ENCODE data around the gene MYO15B. TPM values are rescaled to one million over a fixed set of nuclear protein-coding genes. Genes with fewer than 3 reads are reported as not detected.

MYO15B gene
- total RNA-seq, 1 donor from 2014 or later = 1.6 TPM

DNA sequence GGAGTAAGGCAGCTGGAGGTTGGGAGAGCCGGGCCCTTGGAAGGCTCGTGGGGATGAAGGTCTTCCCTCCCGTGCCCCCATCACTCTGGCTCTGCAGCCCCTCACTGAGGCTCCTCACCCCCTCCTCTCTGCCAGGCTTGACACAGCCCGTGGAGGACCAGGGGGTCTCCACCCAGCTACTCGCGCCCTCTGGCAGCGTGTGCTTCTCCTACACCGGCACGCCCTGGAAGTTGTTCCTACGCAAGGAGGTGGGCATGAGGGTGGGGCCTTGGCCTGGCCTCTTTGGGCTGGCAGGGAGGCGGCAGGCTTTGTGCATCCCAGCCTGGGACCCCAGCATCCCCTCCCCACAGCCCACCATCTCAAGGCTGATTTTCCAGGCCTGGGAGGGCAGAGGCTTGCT is 30.1 kb downstream of the MYO15B start:
- FAIRE-seq (no peak), DNase-seq (ENCODE audit: low read depth) (no peak)
- Histone ChIP-seq H3K4me3 (ENCODE audit: low read depth, low read length) (no peak overlapping the region), H3K36me3 (ENCODE audit: control insufficient read depth, insufficient read depth, low read length) (no peaks in the 10 kb centered on the region), H3K27me3 (ENCODE audit: control insufficient read depth, insufficient read depth, low read length) (no peaks in the 10 kb centered on the region)
- TF ChIP-seq, protein P1, sequence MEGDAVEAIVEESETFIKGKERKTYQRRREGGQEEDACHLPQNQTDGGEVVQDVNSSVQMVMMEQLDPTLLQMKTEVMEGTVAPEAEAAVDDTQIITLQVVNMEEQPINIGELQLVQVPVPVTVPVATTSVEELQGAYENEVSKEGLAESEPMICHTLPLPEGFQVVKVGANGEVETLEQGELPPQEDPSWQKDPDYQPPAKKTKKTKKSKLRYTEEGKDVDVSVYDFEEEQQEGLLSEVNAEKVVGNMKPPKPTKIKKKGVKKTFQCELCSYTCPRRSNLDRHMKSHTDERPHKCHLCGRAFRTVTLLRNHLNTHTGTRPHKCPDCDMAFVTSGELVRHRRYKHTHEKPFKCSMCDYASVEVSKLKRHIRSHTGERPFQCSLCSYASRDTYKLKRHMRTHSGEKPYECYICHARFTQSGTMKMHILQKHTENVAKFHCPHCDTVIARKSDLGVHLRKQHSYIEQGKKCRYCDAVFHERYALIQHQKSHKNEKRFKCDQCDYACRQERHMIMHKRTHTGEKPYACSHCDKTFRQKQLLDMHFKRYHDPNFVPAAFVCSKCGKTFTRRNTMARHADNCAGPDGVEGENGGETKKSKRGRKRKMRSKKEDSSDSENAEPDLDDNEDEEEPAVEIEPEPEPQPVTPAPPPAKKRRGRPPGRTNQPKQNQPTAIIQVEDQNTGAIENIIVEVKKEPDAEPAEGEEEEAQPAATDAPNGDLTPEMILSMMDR (IDR thresholded peaks at IDR 0.05; ENCODE audit: insufficient read depth, low read length, severe bottlenecking) = no peak

DNA sequence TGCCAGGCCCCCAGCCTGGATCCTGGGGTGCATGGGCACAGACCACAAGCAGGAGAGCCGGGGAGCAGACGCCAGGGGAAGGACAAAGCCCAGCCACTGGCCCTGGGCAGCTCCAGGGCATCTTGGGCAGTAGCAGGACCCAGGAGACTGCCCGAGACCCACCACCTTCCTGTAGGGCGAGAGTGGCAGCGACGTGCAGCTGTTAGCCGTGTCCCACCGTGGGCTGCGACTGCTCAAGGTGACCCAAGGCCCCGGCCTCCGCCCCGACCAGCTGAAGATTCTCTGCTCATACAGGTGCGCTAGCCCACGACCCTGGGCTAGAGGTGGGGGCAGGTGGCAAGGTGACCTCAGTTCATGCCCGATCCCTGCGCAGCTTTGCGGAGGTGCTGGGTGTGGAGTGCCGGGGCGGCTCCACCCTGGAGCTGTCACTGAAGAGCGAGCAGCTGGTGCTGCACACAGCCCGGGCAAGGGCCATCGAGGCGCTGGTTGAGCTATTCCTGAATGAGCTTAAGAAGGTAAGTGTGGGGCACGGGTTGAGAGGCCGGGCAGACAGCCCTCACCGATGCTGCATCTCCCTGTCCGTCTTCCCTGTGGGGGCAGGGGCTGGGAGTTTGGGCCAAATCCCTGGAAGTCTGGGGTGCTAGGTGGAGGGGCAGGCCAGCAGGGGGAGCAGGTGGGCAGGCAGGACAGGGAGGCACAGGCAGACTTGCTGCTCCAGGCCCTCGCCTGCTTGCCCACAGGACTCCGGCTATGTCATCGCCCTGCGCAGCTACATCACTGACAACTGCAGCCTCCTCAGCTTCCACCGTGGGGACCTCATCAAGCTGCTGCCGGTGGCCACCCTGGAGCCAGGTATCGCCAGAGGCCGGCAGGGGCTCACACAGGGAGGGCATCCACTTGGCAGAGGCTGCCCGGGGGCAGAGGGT is 32.2 kb downstream of the MYO15B start:
- TF ChIP-seq, protein P1 (IDR thresholded peaks at IDR 0.05; ENCODE audit: insufficient read depth, low read length, severe bottlenecking) = peak; percentile 58
- Histone ChIP-seq H3K36me3 (ENCODE audit: control insufficient read depth, insufficient read depth, low read length) (no peaks in the 10 kb centered on the region), H3K27me3 (ENCODE audit: control insufficient read depth, insufficient read depth, low read length) (no peaks in the 10 kb centered on the region), H3K4me3 (ENCODE audit: low read depth, low read length) (no peak overlapping the region)
- FAIRE-seq (no peak), DNase-seq (ENCODE audit: low read depth) (peak; percentile 10)

DNA sequence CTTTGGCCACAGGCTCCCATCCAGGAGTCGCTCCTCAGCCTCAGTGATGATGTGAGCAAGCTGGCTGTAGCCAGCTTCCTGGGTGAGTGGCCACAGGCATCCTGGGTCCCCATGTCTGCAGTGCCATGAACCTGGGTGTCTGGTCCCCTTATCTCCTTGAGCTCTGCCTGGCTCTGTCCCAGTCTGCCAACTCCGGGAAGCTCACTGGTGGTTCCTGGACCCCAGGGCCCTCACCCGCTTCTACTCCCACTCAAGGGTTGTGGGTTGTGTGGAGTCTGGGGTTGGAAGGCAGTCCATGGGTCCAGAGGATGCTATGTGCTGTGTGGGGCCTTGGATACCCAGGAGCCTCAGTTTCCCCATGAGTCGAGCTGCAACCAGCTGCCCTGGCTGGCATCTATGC is 33.9 kb downstream of the MYO15B start:
- TF ChIP-seq, protein P1 (IDR thresholded peaks at IDR 0.05; ENCODE audit: insufficient read depth, low read length, severe bottlenecking) = no peak

DNA sequence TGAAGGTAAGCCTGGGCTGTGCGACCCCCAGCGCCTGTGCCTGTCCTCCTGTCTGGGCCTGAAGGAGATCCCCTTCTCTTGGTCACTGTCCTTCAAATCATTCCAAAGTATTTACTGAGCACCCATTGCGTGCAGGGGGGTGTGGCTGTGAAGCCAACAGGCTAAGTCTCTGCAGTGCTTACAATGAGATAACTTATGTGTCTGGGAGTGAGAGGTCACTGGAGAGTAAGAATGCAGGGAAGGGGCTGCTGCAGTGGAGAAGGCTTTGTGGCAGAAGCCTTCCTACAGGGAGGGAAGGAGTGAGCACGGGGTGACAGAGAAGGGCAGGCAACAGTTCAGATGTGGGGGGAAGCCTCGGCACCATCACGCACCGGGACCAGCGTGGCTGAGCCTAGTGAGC is 34.5 kb downstream of the MYO15B start:
- H3K36me3 ChIP-seq (ENCODE audit: control insufficient read depth, insufficient read depth, low read length) = no peaks in the 10 kb centered on the region
- TF ChIP-seq, protein P1 (IDR thresholded peaks at IDR 0.05; ENCODE audit: insufficient read depth, low read length, severe bottlenecking) = no peak
- FAIRE-seq = peak; percentile 18

More for the DNA sequence above, 33.9 kb downstream of the MYO15B start:
- FAIRE-seq (no peak), DNase-seq (ENCODE audit: low read depth) (no peak)
- Histone ChIP-seq H3K36me3 (ENCODE audit: control insufficient read depth, insufficient read depth, low read length) (no peaks in the 10 kb centered on the region), H3K27me3 (ENCODE audit: control insufficient read depth, insufficient read depth, low read length) (no peaks in the 10 kb centered on the region), H3K4me3 (ENCODE audit: low read depth, low read length) (no peak overlapping the region)

DNA sequence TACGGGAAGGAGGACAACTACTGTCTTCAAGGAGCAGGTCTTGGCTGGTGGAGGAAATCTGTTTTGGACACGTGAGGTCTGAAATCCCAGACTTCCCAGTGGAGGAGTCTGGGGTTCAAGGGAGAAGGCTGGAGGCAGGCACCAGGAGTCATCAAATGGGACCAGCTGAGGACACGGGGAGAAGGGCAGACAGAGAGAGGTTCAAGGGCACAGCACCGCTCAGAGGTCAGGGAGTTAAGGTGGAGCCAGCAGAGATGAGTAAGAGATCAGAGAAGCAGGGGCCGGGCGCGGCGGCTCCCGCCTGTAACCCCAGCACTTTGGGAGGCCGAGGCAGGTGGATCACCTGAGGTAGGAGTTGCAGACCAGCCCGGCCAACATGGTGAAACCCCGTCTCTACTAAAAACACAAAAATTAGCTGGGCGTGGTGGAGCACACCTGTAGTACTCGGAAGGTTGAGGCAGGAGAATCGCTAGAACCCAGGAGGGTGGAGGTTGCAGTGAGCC is 35.2 kb downstream of the MYO15B start:
- TF ChIP-seq, protein P1 (IDR thresholded peaks at IDR 0.05; ENCODE audit: insufficient read depth, low read length, severe bottlenecking) = no peak
- H3K4me3 ChIP-seq (ENCODE audit: low read depth, low read length) = no peak overlapping the region
- H3K36me3 ChIP-seq (ENCODE audit: control insufficient read depth, insufficient read depth, low read length) = no peaks in the 10 kb centered on the region
- FAIRE-seq = no peak
- H3K27me3 ChIP-seq (ENCODE audit: control insufficient read depth, insufficient read depth, low read length) = no peaks in the 10 kb centered on the region
- DNase-seq (ENCODE audit: low read depth) = no peak

More for the DNA sequence above, 34.5 kb downstream of the MYO15B start:
- no peak for DNase-seq (ENCODE audit: low read depth)
- Histone ChIP-seq H3K4me3 (ENCODE audit: low read depth, low read length) (no peak overlapping the region), H3K27me3 (ENCODE audit: control insufficient read depth, insufficient read depth, low read length) (no peaks in the 10 kb centered on the region)
